Adrenal gland (tissue), 5 donors: ENCODE measurements around the gene CUX1.

Experiments used
- CTCF ChIP-seq, 6 experiments: fragments of 450-650 bp in 4 of 6; fragments of 200-600 bp in 2 of 6; sonication (generic) in 1 of 6; IDR thresholded peaks; 1 replicate in 5 of 6; 2 replicates in 1 of 6; pipeline versions ENCODE4 v1.5.1 to v1.8.0; 2016 to 2021; ENCODE audit warnings: antibody characterized with exemption in 6 of 6, mild to moderate bottlenecking in 2 of 6, moderate library complexity in 1 of 6
- POLR2A ChIP-seq, 2 donors: fragments of 450-650 bp; IDR thresholded peaks; one replicate each; pipeline ENCODE4 v1.6.1; 2017; ENCODE audit warnings: antibody characterized with exemption in 2 of 2, mild to moderate bottlenecking in 2 of 2, moderate library complexity in 1 of 2
- donor health status: DM: no; HTN: no; CAD: no.

- no peak for TF ChIP-seq CTCF (IDR thresholded peaks at IDR 0.05)
- no peak for TF ChIP-seq POLR2A (IDR thresholded peaks at IDR 0.05)
Observed at GRCh38 chr7:101959829-101960228, 142.4 kb downstream of the CUX1 start.
